Measurements from ENCODE around the gene BAZ2A.

BAZ2A gene

GRCh38 chr12:56645717-56646446 is 15.8 kb upstream of the BAZ2A start, which contains the start of gene ATP5F1B:
TSS of gene ATP5F1B (minus strand) at chr12:56645984. CDS start at chr12:56645963, 21 bp downstream.
- Histone ChIP-seq H3K27me3 (ENCODE audit: insufficient read depth, low read length, poor library complexity, severe bottlenecking) (peaks cover 5% of the 10 kb centered on the region), H3K4me3 (ENCODE audit: low read length, poor library complexity, severe bottlenecking) (peak within 1 kb of the TSS; percentile 93), H3K9ac (ENCODE audit: low read depth, low read length, poor library complexity, severe bottlenecking) (peak within 1 kb of the TSS; percentile 97), H3K36me3 (ENCODE audit: insufficient read depth, low read length) (peaks cover 21% of the 10 kb centered on the region; the same call in 1 of the 2 replicates), H3K79me2 (ENCODE audit: insufficient read depth, low read length) (peaks cover 45% of the 10 kb centered on the region), H4K20me1 (ENCODE audit: insufficient read depth, low read length, poor library complexity, severe bottlenecking) (peaks cover 48% of the 10 kb centered on the region), H3K4me2 (ENCODE audit: low read depth, low read length, poor library complexity, severe bottlenecking) (peak within 1 kb of the TSS; percentile 99), H3K4me1 (ENCODE audit: insufficient read depth, low read length, poor library complexity, severe bottlenecking) (peaks cover 32% of the 10 kb centered on the region), H3K9me3 (ENCODE audit: insufficient read depth, low read depth, low read length) (no peaks in the 10 kb centered on the region), H3K9me2 (replicated peaks; ENCODE audit: low read depth, low read length) (no peaks in the 10 kb centered on the region), H3F3A (ENCODE audit: low read depth) (no peaks in the 10 kb centered on the region), H2AFZ (ENCODE audit: low read length) (peak within 1 kb of the TSS; percentile 54; the same call in 1 of the 2 replicates)
- TF ChIP-seq CTCF (conservative IDR thresholded peaks at IDR 0.05; ENCODE audit: low read length) (no peak), EZH2phosphoT487 (IDR thresholded peaks at IDR 0.05; ENCODE audit: borderline replicate concordance) (no peak)

GRCh38 chr12:56645201-56645716 is 15.1 kb upstream of the BAZ2A start:
- peaks cover 5% of the 10 kb centered on the region for H3K27me3 ChIP-seq (ENCODE audit: insufficient read depth, low read length, poor library complexity, severe bottlenecking)
- 0 out of 2 replicates have a peak overlapping the region, but pooled peaks have one; percentile 30 for H2AFZ ChIP-seq (ENCODE audit: low read length)
- peak overlapping the region; percentile 97 for H3K9ac ChIP-seq (ENCODE audit: low read depth, low read length, poor library complexity, severe bottlenecking)
- no peaks in the 10 kb centered on the region for H3F3A ChIP-seq (ENCODE audit: low read depth)
- TF ChIP-seq CTCF (conservative IDR thresholded peaks at IDR 0.05; ENCODE audit: low read length) (no peak), EZH2phosphoT487 (IDR thresholded peaks at IDR 0.05; ENCODE audit: borderline replicate concordance) (no peak)
- peaks cover 51% of the 10 kb centered on the region for H4K20me1 ChIP-seq (ENCODE audit: insufficient read depth, low read length, poor library complexity, severe bottlenecking)
- H3K9me3 ChIP-seq (ENCODE audit: insufficient read depth, low read depth, low read length): no peaks in the 10 kb centered on the region
- peak overlapping the region; percentile 99 for H3K4me2 ChIP-seq (ENCODE audit: low read depth, low read length, poor library complexity, severe bottlenecking)
- peaks cover 27% of the 10 kb centered on the region; the same call in 1 of the 2 replicates for H3K36me3 ChIP-seq (ENCODE audit: insufficient read depth, low read length)
- H3K4me1 ChIP-seq (ENCODE audit: insufficient read depth, low read length, poor library complexity, severe bottlenecking): peaks cover 32% of the 10 kb centered on the region
- H3K79me2 ChIP-seq (ENCODE audit: insufficient read depth, low read length): peaks cover 51% of the 10 kb centered on the region
- H3K4me3 ChIP-seq (ENCODE audit: low read length, poor library complexity, severe bottlenecking): peak overlapping the region; percentile 93
- H3K9me2 ChIP-seq (replicated peaks; ENCODE audit: low read depth, low read length): no peaks in the 10 kb centered on the region

GRCh38 chr12:56644654-56645053 is 14.5 kb upstream of the BAZ2A start:
- Histone ChIP-seq H2AFZ (ENCODE audit: low read length) (no peak overlapping the region), H4K20me1 (ENCODE audit: insufficient read depth, low read length, poor library complexity, severe bottlenecking) (peaks cover 55% of the 10 kb centered on the region), H3K27me3 (ENCODE audit: insufficient read depth, low read length, poor library complexity, severe bottlenecking) (peaks cover 5% of the 10 kb centered on the region), H3K4me2 (ENCODE audit: low read depth, low read length, poor library complexity, severe bottlenecking) (peak overlapping the region; percentile 99), H3K4me3 (ENCODE audit: low read length, poor library complexity, severe bottlenecking) (peak overlapping the region; percentile 93), H3K9ac (ENCODE audit: low read depth, low read length, poor library complexity, severe bottlenecking) (peak overlapping the region; percentile 97), H3F3A (ENCODE audit: low read depth) (no peaks in the 10 kb centered on the region), H3K36me3 (ENCODE audit: insufficient read depth, low read length) (peaks cover 32% of the 10 kb centered on the region; the same call in 1 of the 2 replicates), H3K9me3 (ENCODE audit: insufficient read depth, low read depth, low read length) (no peaks in the 10 kb centered on the region), H3K9me2 (replicated peaks; ENCODE audit: low read depth, low read length) (no peaks in the 10 kb centered on the region), H3K79me2 (ENCODE audit: insufficient read depth, low read length) (peaks cover 56% of the 10 kb centered on the region), H3K4me1 (ENCODE audit: insufficient read depth, low read length, poor library complexity, severe bottlenecking) (peaks cover 32% of the 10 kb centered on the region)
- TF ChIP-seq CTCF (conservative IDR thresholded peaks at IDR 0.05; ENCODE audit: low read length) (no peak), EZH2phosphoT487 (IDR thresholded peaks at IDR 0.05; ENCODE audit: borderline replicate concordance) (no peak)
